ENCODE measurements around the gene TAF6L.

TAF6L gene

GRCh38 chr11:62752994-62753735 is 18.0 kb upstream of the TAF6L start:
- no peak for TF ChIP-seq CTCF (IDR thresholded peaks at IDR 0.05)

DNA sequence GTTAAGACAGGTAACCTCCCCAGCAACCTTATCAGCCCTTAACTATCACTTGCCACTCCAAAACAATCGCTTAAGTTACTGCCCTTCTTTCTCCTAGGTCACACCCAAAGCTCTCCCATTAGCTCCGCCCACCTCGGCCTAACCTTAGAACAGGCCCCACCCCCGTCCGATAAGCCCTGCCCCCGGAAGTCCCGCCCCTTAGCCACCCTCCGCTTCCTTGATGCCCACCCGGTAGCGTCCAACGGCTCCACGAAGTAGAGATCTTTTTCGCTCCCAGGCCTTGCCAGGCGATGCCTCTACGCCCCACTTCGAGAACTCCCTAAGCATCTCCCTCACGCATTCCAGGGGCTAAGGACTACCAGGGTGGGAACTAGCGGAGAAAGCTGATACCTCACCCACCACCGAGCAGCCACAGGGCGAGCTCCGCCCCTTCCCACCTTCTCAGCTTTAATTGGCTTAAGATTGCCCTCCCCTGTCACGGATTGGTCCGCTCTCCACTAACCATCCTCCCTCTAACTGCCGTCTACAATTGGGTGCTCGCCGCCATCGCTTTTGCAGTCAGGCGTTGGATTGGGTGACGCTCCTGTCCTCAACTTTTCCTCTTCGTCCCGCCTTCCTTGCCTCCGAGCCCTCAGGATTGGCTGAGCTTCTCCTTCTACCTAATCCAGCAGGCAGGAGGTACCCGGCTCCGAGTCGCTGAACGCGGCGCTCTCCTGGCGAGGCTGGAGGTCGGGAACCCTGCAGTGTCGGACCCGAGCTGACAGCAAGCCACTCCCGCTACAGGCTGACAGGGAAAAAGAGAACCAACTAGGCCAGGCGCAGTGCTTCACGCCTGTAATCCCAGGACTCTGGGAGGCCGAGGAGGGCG is 17.2 kb upstream of the TAF6L start, which contains the start of gene ZBTB3:
ZBTB3 (minus strand) TSS at position 425 of the 868 bp plus-strand sequence. CDS start 496 bp downstream, outside the sequence.
- TF ChIP-seq CTCF (IDR thresholded peaks at IDR 0.05), result no peak

GRCh38 chr11:62755086-62755615 is 16.0 kb upstream of the TAF6L start:
- no peak for TF ChIP-seq CTCF (IDR thresholded peaks at IDR 0.05)

GRCh38 chr11:62757846-62758788 is 13.1 kb upstream of the TAF6L start:
- TF ChIP-seq CTCF (IDR thresholded peaks at IDR 0.05), result no peak

- no peak for TF ChIP-seq CTCF (IDR thresholded peaks at IDR 0.05)
Measured at GRCh38 chr11:62770778-62771143, 435 bp upstream of the TAF6L start.

DNA sequence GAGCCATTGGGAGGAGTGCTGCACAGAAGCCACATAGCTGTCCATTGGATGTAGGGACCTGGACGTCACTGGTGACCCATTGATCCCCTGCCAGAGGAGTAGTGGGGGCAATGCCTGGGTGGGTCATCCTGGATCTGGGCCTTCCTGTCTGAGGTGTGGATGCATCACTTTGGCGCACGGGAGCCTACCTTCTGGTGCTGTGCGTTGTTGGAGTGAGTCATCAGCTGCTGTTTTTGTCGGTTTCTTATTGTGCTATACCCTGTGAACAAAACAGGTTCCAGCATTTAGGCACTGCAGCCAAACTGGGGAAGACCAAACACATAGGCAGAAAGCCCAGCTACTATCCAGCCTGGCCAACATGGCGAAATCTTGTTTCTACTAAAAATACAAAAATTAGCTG is 3.2 kb downstream of the TAF6L start:
- TF ChIP-seq CTCF (IDR thresholded peaks at IDR 0.05), result no peak

- no peak for TF ChIP-seq CTCF (IDR thresholded peaks at IDR 0.05)
Measured at GRCh38 chr11:62775646-62776045, 4.5 kb downstream of the TAF6L start.
